ENCODE data around the gene RIT2.

The RIT2 gene

GRCh38 chr18:43046322-43046721, 69.2 kb downstream of the RIT2 start:
- TF ChIP-seq CTCF (IDR thresholded peaks at IDR 0.05), result no peak
- H3K4me3 Mint-ChIP-seq, result no peak overlapping the region

GRCh38 chr18:43043626-43044025, 71.9 kb downstream of the RIT2 start:
- no peak for DNase-seq
- H3K27ac Mint-ChIP-seq, result no peak overlapping the region
- H3K27me3 Mint-ChIP-seq (ENCODE audit: low read depth, poor library complexity), result no peaks in the 10 kb centered on the region
- H3K4me1 Mint-ChIP-seq, result no peaks in the 10 kb centered on the region
- no peaks in the 10 kb centered on the region for H3K36me3 Mint-ChIP-seq (ENCODE audit: low read depth)
- H3K4me3 Mint-ChIP-seq, result no peak overlapping the region
- no peaks in the 10 kb centered on the region for H3K9me3 Mint-ChIP-seq
- no peak for TF ChIP-seq CTCF (IDR thresholded peaks at IDR 0.05)

More at GRCh38 chr18:43046322-43046721, 69.2 kb downstream of the RIT2 start:
- Mint-ChIP-seq H3K9me3 (no peaks in the 10 kb centered on the region), H3K36me3 (ENCODE audit: low read depth) (no peaks in the 10 kb centered on the region), H3K27me3 (ENCODE audit: low read depth, poor library complexity) (no peaks in the 10 kb centered on the region), H3K4me1 (no peaks in the 10 kb centered on the region), H3K27ac (no peak overlapping the region)
- DNase-seq, result no peak

- H3K4me3 Mint-ChIP-seq, result no peak overlapping the region
Observed at GRCh38 chr18:43040281-43040680, 75.2 kb downstream of the RIT2 start.

GRCh38 chr18:43034683-43035500, 80.6 kb downstream of the RIT2 start:
- H3K27ac Mint-ChIP-seq, result no peak overlapping the region
- no peaks in the 10 kb centered on the region for H3K9me3 Mint-ChIP-seq
- TF ChIP-seq CTCF (IDR thresholded peaks at IDR 0.05), result no peak
- DNase-seq, result no peak
- H3K27me3 Mint-ChIP-seq (ENCODE audit: low read depth, poor library complexity), result no peaks in the 10 kb centered on the region
- H3K36me3 Mint-ChIP-seq (ENCODE audit: low read depth), result no peaks in the 10 kb centered on the region
- no peak overlapping the region for H3K4me3 Mint-ChIP-seq
- peaks cover 8% of the 10 kb centered on the region for H3K4me1 Mint-ChIP-seq

More at GRCh38 chr18:43040281-43040680, 75.2 kb downstream of the RIT2 start:
- no peak for DNase-seq
- no peak for TF ChIP-seq CTCF (IDR thresholded peaks at IDR 0.05)
- Mint-ChIP-seq H3K27ac (no peak overlapping the region), H3K9me3 (no peaks in the 10 kb centered on the region), H3K36me3 (ENCODE audit: low read depth) (no peaks in the 10 kb centered on the region), H3K4me1 (no peaks in the 10 kb centered on the region), H3K27me3 (ENCODE audit: low read depth, poor library complexity) (no peaks in the 10 kb centered on the region)

- H3K27me3 Mint-ChIP-seq (ENCODE audit: low read depth, poor library complexity), result peaks cover 3% of the 10 kb centered on the region
Observed at GRCh38 chr18:43031169-43031568, 84.3 kb downstream of the RIT2 start.

More at GRCh38 chr18:43031169-43031568, 84.3 kb downstream of the RIT2 start:
- peaks cover 8% of the 10 kb centered on the region for H3K4me1 Mint-ChIP-seq
- H3K27ac Mint-ChIP-seq, result no peak overlapping the region
- H3K4me3 Mint-ChIP-seq, result no peak overlapping the region
- TF ChIP-seq CTCF (IDR thresholded peaks at IDR 0.05), result no peak
- H3K36me3 Mint-ChIP-seq (ENCODE audit: low read depth), result no peaks in the 10 kb centered on the region
- no peaks in the 10 kb centered on the region for H3K9me3 Mint-ChIP-seq
- DNase-seq, result no peak

All from nephron progenitor cell (in vitro differentiated cells).